K562 (cell line): ENCODE data around the gene WRAP53. TPM values are rescaled to one million over a fixed set of nuclear protein-coding genes. Genes with fewer than 3 reads are reported as not detected.

Experiments used
- ATAC-seq: fragments of 200-7000 bp; cut with Tn5 transposase; 3 replicates; pipeline ENCODE4 v1.9.1; 2020; ENCODE audit warnings: moderate library complexity
- BruUV-seq: library from RNA; stranded (reverse); fragments of 400-500 nt; replicated peaks from 2 replicates; lab custom pipeline; 2021; lab: Mats Ljungman, UMichigan
- CTCF ChIA-PET: fragments of 300-600 bp; formaldehyde crosslinking; extraction: SDS; loops from one replicate; lab custom pipeline; 2021; ENCODE audit warnings: low intra/inter-chr PET ratio; lab: Yijun Ruan, JAX
- POLR2A ChIA-PET: fragments of 300-600, 350-650 bp; sonication (Branson Sonifier 250); formaldehyde crosslinking; extraction: SDS; loops from one replicate; lab custom pipeline; 2021; ENCODE audit warnings: antibody characterized with exemption, inconsistent platforms; lab: Yijun Ruan, JAX
- DNase-seq, 4 experiments: peaks; one replicate each; pipeline versions ENCODE4 v3.0.0 to v3.0.0-alpha.2; 2011 to 2018; ENCODE audit warnings: low spot score in 3 of 4, mixed read lengths in 3 of 4; ENCODE audit errors: extremely low read depth in 1 of 4
- FAIRE-seq: peaks from 2 replicates; lab custom pipeline; 2011; peaks lifted over from hg19 to GRCh38; lab: Jason Lieb, UNC
- H2AFZ ChIP-seq: 2 replicates; pipeline ENCODE4 v1.6.0; 2011; ENCODE audit warnings: low read depth, low read length, control low read depth, inconsistent platforms
- H3K27ac ChIP-seq: fragments of 200-600 bp; 3 replicates; pipeline ENCODE4 v1.8.0; 2011; ENCODE audit warnings: low read depth, mild to moderate bottlenecking, control low read depth, inconsistent platforms, low read length, moderate library complexity, mixed read lengths; ENCODE audit errors: extremely low read depth
- H3K27me3 ChIP-seq, 2 experiments: fragments of 300-600 bp in 1 of 2; 2 replicates in 1 of 2; 3 replicates in 1 of 2; pipeline versions ENCODE4 v1.6.0 to v1.8.0; 2011; ENCODE audit warnings: inconsistent platforms in 2 of 2, low read length in 2 of 2, mild to moderate bottlenecking in 1 of 2, mixed read lengths in 1 of 2, moderate library complexity in 1 of 2; ENCODE audit not compliant: control insufficient read depth in 2 of 2, insufficient read depth in 2 of 2
- H3K36me3 ChIP-seq: fragments of 300-600 bp; 3 replicates; pipeline ENCODE4 v1.8.0; 2011; ENCODE audit warnings: mild to moderate bottlenecking, low read length, inconsistent platforms; ENCODE audit not compliant: control insufficient read depth, insufficient read depth
- H3K4me1 ChIP-seq, 2 experiments: fragments of 200-600 bp in 1 of 2; replicated peaks in 1 of 2; 2 replicates in 1 of 2; 3 replicates in 1 of 2; pipeline versions ENCODE4 v1.5.1 to v1.8.0; 2011; ENCODE audit warnings: inconsistent platforms in 2 of 2, low read length in 2 of 2, mild to moderate bottlenecking in 1 of 2, mixed read lengths in 1 of 2, moderate library complexity in 1 of 2; ENCODE audit not compliant: control insufficient read depth in 2 of 2, insufficient read depth in 2 of 2
- H3K4me2 ChIP-seq: 2 replicates; pipeline ENCODE4 v1.6.1; 2011; ENCODE audit warnings: low read length, control low read depth, inconsistent platforms, mixed read lengths; ENCODE audit not compliant: insufficient read depth
- H3K4me3 ChIP-seq: fragments of 200-600 bp; sonication (generic), shearing (Covaris generic); 2 replicates; pipeline ENCODE4 v1.5.1; 2016; ENCODE audit warnings: control low read depth, inconsistent platforms
- H3K79me2 ChIP-seq: fragments of 200-600 bp; 3 replicates; pipeline ENCODE4 v1.8.0; 2011; ENCODE audit warnings: low read length, inconsistent platforms; ENCODE audit not compliant: control insufficient read depth, insufficient read depth
- H3K9ac ChIP-seq, 2 experiments: 2 replicates each; pipeline versions ENCODE4 v1.6.0 to v1.6.1; 2011; ENCODE audit warnings: low read depth in 2 of 2, low read length in 2 of 2, control low read depth in 1 of 2, inconsistent platforms in 1 of 2, mild to moderate bottlenecking in 1 of 2, mixed read lengths in 1 of 2; ENCODE audit not compliant: insufficient read depth in 1 of 2
- H3K9me1 ChIP-seq: one replicate; pipeline ENCODE4 v1.6.0; 2011; ENCODE audit warnings: inconsistent platforms, mild to moderate bottlenecking, low read length, moderate library complexity; ENCODE audit not compliant: control insufficient read depth, insufficient read depth
- H3K9me3 ChIP-seq: replicated peaks from 2 replicates; pipeline ENCODE4 v1.5.1; 2011; ENCODE audit warnings: low read depth, low read length, inconsistent platforms; ENCODE audit not compliant: control insufficient read depth, insufficient read depth
- H4K20me1 ChIP-seq: replicated peaks from 2 replicates; pipeline ENCODE4 v1.6.1; 2011; ENCODE audit warnings: low read length, inconsistent platforms, mixed read lengths; ENCODE audit not compliant: control insufficient read depth, insufficient read depth
- ATF7 ChIP-seq: fragments of 450-650 bp; IDR thresholded peaks from 2 replicates; pipeline ENCODE4 v1.7.1; 2014; ENCODE audit warnings: mild to moderate bottlenecking, moderate library complexity
- CGGBP1 ChIP-seq: fragments of 250-450 bp; sonication (Bioruptor Pico); IDR thresholded peaks from 2 replicates; pipeline ENCODE4 v1.9.0; 2021; ENCODE audit warnings: mild to moderate bottlenecking
- FOXA3 ChIP-seq, 2 experiments: fragments of 450-650 bp in 1 of 2; sonication (generic) in 1 of 2; formaldehyde crosslinking; IDR thresholded peaks in 1 of 2; conservative IDR thresholded peaks in 1 of 2; 2 replicates each; pipeline versions ENCODE4 v1.4.0 to v1.8.0; 2020 to 2022; ENCODE audit warnings: mild to moderate bottlenecking in 2 of 2, missing genetic modification reagents in 1 of 2
- FOXP4 ChIP-seq: sonication (generic); formaldehyde crosslinking; IDR thresholded peaks from 2 replicates; pipeline ENCODE4 v1.8.0; 2022; ENCODE audit warnings: mild to moderate bottlenecking, missing genetic modification reagents, borderline replicate concordance
- HES1 ChIP-seq: fragments of 450-650 bp; IDR thresholded peaks from 2 replicates; pipeline ENCODE4 v1.6.1; 2016; ENCODE audit warnings: low read depth, mild to moderate bottlenecking, moderate library complexity
- IFI16 ChIP-seq: fragments of 250-450 bp; sonication (Bioruptor Pico); IDR thresholded peaks from 2 replicates; pipeline ENCODE4 v2.1.2; 2022; ENCODE audit warnings: mild to moderate bottlenecking, inconsistent platforms
- KDM5B ChIP-seq: fragments of 200-600 bp; sonication (generic); IDR thresholded peaks from 2 replicates; pipeline ENCODE4 v1.6.1; 2012; ENCODE audit warnings: low read depth, mild to moderate bottlenecking, moderate library complexity, low read length, control low read depth, inconsistent platforms; ENCODE audit not compliant: insufficient replicate concordance
- RCOR1 ChIP-seq, 2 experiments: IDR thresholded peaks; 2 replicates each; pipeline ENCODE4 v1.6.1; 2012; ENCODE audit warnings: low read depth in 2 of 2, low read length in 2 of 2, borderline replicate concordance in 1 of 2, improper control_type of control experiment in 1 of 2
- SMAD4 ChIP-seq: fragments of 250-450 bp; sonication (Bioruptor Pico); conservative IDR thresholded peaks from 2 replicates; pipeline ENCODE4 v1.8.0; 2021; ENCODE audit warnings: inconsistent platforms, mild to moderate bottlenecking, moderate library complexity
- ZBTB2 ChIP-seq: fragments of 450-650 bp; IDR thresholded peaks from 2 replicates; pipeline ENCODE4 v1.6.1; 2016; ENCODE audit warnings: antibody characterized with exemption
- ZBTB43 ChIP-seq: sonication (generic); formaldehyde crosslinking; IDR thresholded peaks from 2 replicates; pipeline ENCODE4 v1.8.0; 2023; ENCODE audit warnings: mild to moderate bottlenecking, missing genetic modification reagents
- WGBS: fragments of 100-300 bp; shearing (Covaris generic); methylation state at CpG from one replicate; pipeline ENCODE4 v1.1.6; 2016; ENCODE audit warnings: low coverage, mixed read lengths; ENCODE audit not compliant: insufficient coverage; ENCODE audit errors: missing lambda C conversion rate; 5-methylcytosine and 5-hydroxymethylcytosine counted together
- in situ Hi-C: fragments of 300-500 bp; cut with MboI; formaldehyde crosslinking; loops from 4 replicates; pipeline ENCODE4 v1.15.0; 2018; ENCODE audit warnings: inconsistent platforms, mixed read lengths
- intact Hi-C: fragments of 100-400 bp; cut with micrococcal nuclease; formaldehyde crosslinking; loops from 2 replicates; pipeline ENCODE4 v1.14.2; 2022
- polyA plus RNA-seq, 8 experiments: library from polyadenylated mRNA; depleted of rRNA in 4 of 8; stranded (reverse) in 5 of 8; unstranded in 3 of 8; fragments of >200 nt; fragmentation: Nextera tagmentation in 2 of 8; fragmentation: Illumina TruSeq in 1 of 8; extraction: Ambion mirVana in 2 of 8; extraction: Trizol in 1 of 8; gene quantifications; 2 replicates each; pipeline versions ENCODE4 v1.2.1 to v1.2.3, GENCODE V29; 2011 to 2014; ENCODE audit warnings: inconsistent platforms in 1 of 8, missing spikeins in 1 of 8
- total RNA-seq, 7 experiments: library from RNA; depleted of rRNA in 6 of 7; stranded (reverse); fragments of >200 nt in 6 of 7; fragmentation: Illumina TruSeq in 2 of 7; extraction: Trizol in 2 of 7; gene quantifications; 2 replicates each; pipeline versions ENCODE4 v1.2.1 to v1.2.3, GENCODE V29; 2011 to 2021; ENCODE audit warnings: low replicate concordance in 1 of 7
- TF ChIP-seq, protein P1 (sequence below): IDR thresholded peaks from 3 replicates; pipeline ENCODE4 v1.6.1; 2011; ENCODE audit warnings: borderline replicate concordance, mild to moderate bottlenecking; ENCODE audit not compliant: insufficient read length, insufficient read depth

WRAP53 gene
- total and polyA plus RNA-seq, 9 of the 15 experiments (the other 6 are each of a cell fraction or from before 2014, with no cell fraction given): 0.72 to 18.2 (median 13.4) TPM

DNA sequence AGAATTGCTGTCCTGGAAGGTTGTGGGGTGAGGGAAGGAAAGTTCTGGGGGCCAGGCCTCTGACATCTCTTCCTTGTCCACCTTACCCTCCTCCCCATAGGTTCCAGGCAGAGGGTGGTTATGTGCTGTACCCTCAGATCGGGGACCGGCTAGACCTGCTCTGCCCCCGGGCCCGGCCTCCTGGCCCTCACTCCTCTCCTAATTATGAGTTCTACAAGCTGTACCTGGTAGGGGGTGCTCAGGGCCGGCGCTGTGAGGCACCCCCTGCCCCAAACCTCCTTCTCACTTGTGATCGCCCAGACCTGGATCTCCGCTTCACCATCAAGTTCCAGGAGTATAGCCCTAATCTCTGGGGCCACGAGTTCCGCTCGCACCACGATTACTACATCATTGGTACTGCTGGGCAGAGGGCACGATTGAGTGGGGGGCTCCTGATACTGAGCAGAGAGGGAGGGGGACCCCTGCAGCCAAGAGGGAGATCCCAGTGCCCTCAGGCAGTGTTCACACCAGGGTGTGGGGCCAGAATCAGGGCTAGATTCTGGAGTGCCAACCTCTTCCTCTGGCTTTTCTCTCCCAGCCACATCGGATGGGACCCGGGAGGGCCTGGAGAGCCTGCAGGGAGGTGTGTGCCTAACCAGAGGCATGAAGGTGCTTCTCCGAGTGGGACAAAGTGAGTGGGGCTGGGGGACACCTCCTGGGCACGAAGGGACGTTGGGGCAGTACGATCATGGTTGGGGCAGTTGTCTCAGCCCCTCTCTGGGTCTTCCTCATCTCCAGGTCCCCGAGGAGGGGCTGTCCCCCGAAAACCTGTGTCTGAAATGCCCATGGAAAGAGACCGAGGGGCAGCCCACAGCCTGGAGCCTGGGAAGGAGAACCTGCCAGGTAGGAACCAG lies 19.8 kb downstream of the WRAP53 start:
- no peak overlapping the region for H3K27ac ChIP-seq
- 2% methylated on average over 10 of the region's 22 CpGs for WGBS
- DNase-seq (no peak), FAIRE-seq (no peak), ATAC-seq (no peak)
- CTCF ChIA-PET: no interaction called here
- H3K4me2 ChIP-seq: no peak overlapping the region
- H3K27me3 ChIP-seq: peaks cover 9 to 38% of the 10 kb centered on the region in 2 experiments; a peak in 4 of 5 replicates
- H3K4me3 ChIP-seq: no peak overlapping the region
- no peak overlapping the region for H2AFZ ChIP-seq
- no peak overlapping the region for H3K9ac ChIP-seq
- BruUV-seq: no TSS peak
- POLR2A ChIA-PET: interaction anchor here (7.6 kb wide), 1 partner anchor 20 kb away, joined by 67 read pairs; the partner anchor contains the start of genes TP53 and WRAP53
- no peaks in the 10 kb centered on the region for H3K9me1 ChIP-seq
- intact Hi-C loops: no loop called here
- H3K79me2 ChIP-seq: no peaks in the 10 kb centered on the region
- H3K4me1 ChIP-seq: peaks cover 2 to 22% of the 10 kb centered on the region in 2 experiments; a peak in 3 of 5 replicates
- no peaks in the 10 kb centered on the region for H3K36me3 ChIP-seq
- H4K20me1 ChIP-seq: no peaks in the 10 kb centered on the region
- in situ Hi-C loops: no loop called here
- H3K9me3 ChIP-seq: no peaks in the 10 kb centered on the region
- TF ChIP-seq ZBTB2 (no peak), CGGBP1 (CRISPR knock-in tag) (no peak), IFI16 (CRISPR knock-in tag) (no peak), RCOR1 (IDR thresholded peaks at IDR 0.05; ENCODE audit: borderline replicate concordance in 1 of 2, low read depth in 2 of 2, low read length in 2 of 2) (no peak), FOXA3 (CRISPR knock-in tag; conservative IDR thresholded peaks at IDR 0.05 in 1 of 2, IDR thresholded peaks at IDR 0.05 in 1 of 2) (no peak), SMAD4 (CRISPR knock-in tag) (no peak), ATF7 (no peak), ZBTB43 (CRISPR knock-in tag) (no peak), KDM5B (no peak), FOXP4 (CRISPR knock-in tag) (no peak), HES1 (no peak)
- TF ChIP-seq, protein P1, sequence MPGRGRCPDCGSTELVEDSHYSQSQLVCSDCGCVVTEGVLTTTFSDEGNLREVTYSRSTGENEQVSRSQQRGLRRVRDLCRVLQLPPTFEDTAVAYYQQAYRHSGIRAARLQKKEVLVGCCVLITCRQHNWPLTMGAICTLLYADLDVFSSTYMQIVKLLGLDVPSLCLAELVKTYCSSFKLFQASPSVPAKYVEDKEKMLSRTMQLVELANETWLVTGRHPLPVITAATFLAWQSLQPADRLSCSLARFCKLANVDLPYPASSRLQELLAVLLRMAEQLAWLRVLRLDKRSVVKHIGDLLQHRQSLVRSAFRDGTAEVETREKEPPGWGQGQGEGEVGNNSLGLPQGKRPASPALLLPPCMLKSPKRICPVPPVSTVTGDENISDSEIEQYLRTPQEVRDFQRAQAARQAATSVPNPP: no peak
